HG02798 (cell line): ENCODE data around the gene ITGB6.

Experiments
- ATAC-seq: cut with Tn5 transposase; IDR thresholded peaks from one replicate; pipeline ENCODE4 v1.9.1; 2021; ENCODE audit warnings: mild to moderate bottlenecking; ENCODE audit not compliant: unreplicated experiment, poor library complexity

The ITGB6 gene

GRCh38 chr2:160104115-160104514, 96.0 kb downstream of the ITGB6 start:
- ATAC-seq, result no peak

GRCh38 chr2:160097326-160097725, 102.7 kb downstream of the ITGB6 start:
- ATAC-seq, result no peak

GRCh38 chr2:160096409-160096808, 103.7 kb downstream of the ITGB6 start:
- no peak for ATAC-seq

- no peak for ATAC-seq
Observed at GRCh38 chr2:160092445-160092844, 107.6 kb downstream of the ITGB6 start.

- no peak for ATAC-seq
Observed at GRCh38 chr2:160091381-160091780, 108.7 kb downstream of the ITGB6 start.

- ATAC-seq, result peak; percentile 47
Observed at GRCh38 chr2:160087854-160088745, 112.0 kb downstream of the ITGB6 start.

- no peak for ATAC-seq
Observed at GRCh38 chr2:160085662-160086061, 114.4 kb downstream of the ITGB6 start.

GRCh38 chr2:160077912-160078810, 121.9 kb downstream of the ITGB6 start:
- ATAC-seq, result no peak

GRCh38 chr2:160076914-160077313, 123.2 kb downstream of the ITGB6 start:
- ATAC-seq, result no peak

GRCh38 chr2:160076241-160076640, 123.8 kb downstream of the ITGB6 start:
- ATAC-seq, result no peak

- ATAC-seq, result no peak
Observed at GRCh38 chr2:160075171-160075570, 124.9 kb downstream of the ITGB6 start.

- ATAC-seq, result no peak
Observed at GRCh38 chr2:160073284-160073888, 126.7 kb downstream of the ITGB6 start.

- no peak for ATAC-seq
Observed at GRCh38 chr2:160068906-160069305, 131.2 kb downstream of the ITGB6 start.

GRCh38 chr2:160064916-160065315, 135.2 kb downstream of the ITGB6 start:
- ATAC-seq, result no peak

- ATAC-seq, result no peak
Observed at GRCh38 chr2:160063879-160064612, 136.0 kb downstream of the ITGB6 start.

GRCh38 chr2:160063271-160063670, 136.8 kb downstream of the ITGB6 start:
- no peak for ATAC-seq

GRCh38 chr2:160062292-160063005, 137.6 kb downstream of the ITGB6 start, which contains the start of gene PLA2R1:
Gene PLA2R1, minus strand, starts transcription at chr2:160062615. Its CDS starts 212 bp downstream, at chr2:160062403.
- ATAC-seq, result no peak

- ATAC-seq, result no peak
Observed at GRCh38 chr2:160061944-160062291, 138.2 kb downstream of the ITGB6 start.

GRCh38 chr2:160061533-160061932, 138.5 kb downstream of the ITGB6 start:
- ATAC-seq, result no peak
